Mucosa of descending colon (tissue), 3 donors: ENCODE results near the gene SMURF1. TPM values are rescaled to one million over a fixed set of nuclear protein-coding genes. Genes with fewer than 3 reads are reported as not detected.

ENCODE experiments used
- ATAC-seq: fragments of 200-7000 bp; cut with Tn5 transposase; one replicate; pipeline ENCODE4 v1.9.1; 2020; ENCODE audit warnings: mild to moderate bottlenecking, moderate library complexity
- DNase-seq, 3 donors: peaks; one replicate each; pipeline ENCODE4 v3.0.0-alpha.2; 2020
- H3K36me3 ChIP-seq: fragments of 200-600 bp; one replicate; pipeline ENCODE4 v1.8.0; 2021; ENCODE audit warnings: low read depth, mild to moderate bottlenecking
- H3K4me1 ChIP-seq: fragments of 200-600 bp; one replicate; pipeline ENCODE4 v1.8.0; 2021; ENCODE audit warnings: low read depth, mild to moderate bottlenecking
- H3K4me3 ChIP-seq: fragments of 200-600 bp; one replicate; pipeline ENCODE4 v1.8.0; 2021; ENCODE audit warnings: mild to moderate bottlenecking
- H3K9me3 ChIP-seq: fragments of 200-600 bp; one replicate; pipeline ENCODE4 v1.8.0; 2021; ENCODE audit warnings: mild to moderate bottlenecking
- intact Hi-C, 2 donors: fragments of 100-400 bp; cut with DNase I in 1 of 2; cut with micrococcal nuclease in 1 of 2; formaldehyde crosslinking; loops; one replicate each; pipeline versions ENCODE4 v1.11.0 to v1.11.1; 2022; cut with DNase I, micrococcal nuclease
- total RNA-seq, 3 donors: library from RNA; stranded (reverse); fragmentation: NEBNext Ultra II Directional in 2 of 3; extraction: Animal tissue kit (Norgen Biotek cat#: 25700) in 2 of 3; gene quantifications; one replicate each; pipeline versions ENCODE4 v1.2.1 to v1.2.4, GENCODE V29; 2021 to 2023
- TF ChIP-seq, protein P1 (sequence below): fragments of 200-600 bp; IDR thresholded peaks from one replicate; pipeline ENCODE4 v1.8.0; 2022; ENCODE audit warnings: antibody characterized with exemption, mild to moderate bottlenecking
- donor health status: DM: no; HTN: no; CAD: no; lungs with moderate emphysema.
- donor health status: DM: no; HTN: no; CAD: no.
- donor health status: DM: no; HTN: yes; CAD: no.

SMURF1 gene
- total RNA-seq, 3 donors from 2014 or later = 28.4 to 36.0 (median 31.2) TPM

DNA sequence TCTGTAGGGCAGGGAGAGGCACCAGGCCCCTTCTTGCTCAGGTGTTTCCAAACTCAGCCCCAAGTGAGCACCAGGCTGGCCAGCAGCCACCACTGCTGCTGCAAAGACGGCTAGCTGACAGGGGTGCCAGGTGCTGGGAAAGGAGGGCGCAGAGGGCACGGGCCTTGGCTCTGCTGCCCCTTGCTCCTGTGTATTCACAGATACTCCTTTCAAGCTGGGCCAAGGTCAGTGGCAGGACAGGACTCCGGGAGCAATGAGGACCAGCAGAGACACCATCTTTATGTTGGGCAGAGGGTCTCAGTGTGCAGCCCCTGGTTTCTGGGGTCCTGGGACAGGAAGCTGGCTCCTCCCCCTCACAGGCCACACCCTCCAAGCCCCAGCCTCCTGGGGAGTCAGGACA is 110.1 kb downstream of the SMURF1 start:
- H3K4me3 ChIP-seq = no peak overlapping the region
- H3K36me3 ChIP-seq = peaks cover 14% of the 10 kb centered on the region
- H3K9me3 ChIP-seq = no peaks in the 10 kb centered on the region
- ATAC-seq = no peak
- intact Hi-C loops = no loop called here
- DNase-seq = no peak
- TF ChIP-seq, protein P1, sequence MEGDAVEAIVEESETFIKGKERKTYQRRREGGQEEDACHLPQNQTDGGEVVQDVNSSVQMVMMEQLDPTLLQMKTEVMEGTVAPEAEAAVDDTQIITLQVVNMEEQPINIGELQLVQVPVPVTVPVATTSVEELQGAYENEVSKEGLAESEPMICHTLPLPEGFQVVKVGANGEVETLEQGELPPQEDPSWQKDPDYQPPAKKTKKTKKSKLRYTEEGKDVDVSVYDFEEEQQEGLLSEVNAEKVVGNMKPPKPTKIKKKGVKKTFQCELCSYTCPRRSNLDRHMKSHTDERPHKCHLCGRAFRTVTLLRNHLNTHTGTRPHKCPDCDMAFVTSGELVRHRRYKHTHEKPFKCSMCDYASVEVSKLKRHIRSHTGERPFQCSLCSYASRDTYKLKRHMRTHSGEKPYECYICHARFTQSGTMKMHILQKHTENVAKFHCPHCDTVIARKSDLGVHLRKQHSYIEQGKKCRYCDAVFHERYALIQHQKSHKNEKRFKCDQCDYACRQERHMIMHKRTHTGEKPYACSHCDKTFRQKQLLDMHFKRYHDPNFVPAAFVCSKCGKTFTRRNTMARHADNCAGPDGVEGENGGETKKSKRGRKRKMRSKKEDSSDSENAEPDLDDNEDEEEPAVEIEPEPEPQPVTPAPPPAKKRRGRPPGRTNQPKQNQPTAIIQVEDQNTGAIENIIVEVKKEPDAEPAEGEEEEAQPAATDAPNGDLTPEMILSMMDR = no peak
- no peaks in the 10 kb centered on the region for H3K4me1 ChIP-seq

DNA sequence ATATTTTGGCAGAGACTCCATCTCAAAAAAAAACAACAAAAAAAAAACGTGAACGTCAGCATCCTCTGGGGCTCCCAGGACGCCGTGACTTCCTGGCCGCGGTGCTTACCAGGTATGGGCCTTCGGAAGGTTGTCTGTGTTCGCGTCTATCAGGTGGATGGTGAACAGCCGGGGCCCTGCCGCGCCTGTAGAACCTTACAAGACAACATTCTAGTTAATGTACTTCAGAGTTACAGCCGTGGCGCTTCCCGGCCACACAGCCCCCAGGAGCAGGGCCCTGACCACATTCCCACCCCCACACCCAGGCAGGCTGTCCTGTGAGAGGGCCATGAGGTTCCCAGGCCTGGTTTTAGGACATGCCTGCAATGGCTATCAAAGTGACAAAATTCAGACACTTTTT is 111.0 kb downstream of the SMURF1 start:
- TF ChIP-seq, protein P1 = no peak
- DNase-seq (no peak), ATAC-seq (no peak)
- no peaks in the 10 kb centered on the region for H3K9me3 ChIP-seq
- H3K4me1 ChIP-seq = no peaks in the 10 kb centered on the region
- H3K4me3 ChIP-seq = no peak overlapping the region
- H3K36me3 ChIP-seq = peaks cover 14% of the 10 kb centered on the region
- intact Hi-C loops = no loop called here

DNA sequence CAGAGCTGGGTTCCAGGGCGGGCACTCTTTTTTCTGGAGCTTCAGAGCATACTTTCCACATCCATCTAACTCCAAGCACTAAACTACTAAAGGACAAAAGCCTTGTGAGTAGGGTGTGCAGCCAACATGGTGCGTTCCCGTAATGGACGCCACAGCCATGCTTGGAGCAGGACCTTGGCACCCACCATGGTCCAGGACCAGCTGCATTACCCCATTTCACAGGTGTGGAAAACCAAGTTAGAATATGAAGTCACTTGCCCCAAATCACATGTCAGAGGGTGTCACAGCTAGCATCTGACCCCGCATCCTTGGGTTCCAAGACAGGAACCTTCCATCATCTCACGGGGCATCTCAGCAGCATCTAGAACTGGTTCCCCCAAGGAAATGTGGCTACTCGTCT is 112.4 kb downstream of the SMURF1 start:
- Histone ChIP-seq H3K4me1 (no peaks in the 10 kb centered on the region), H3K4me3 (no peak overlapping the region), H3K9me3 (no peaks in the 10 kb centered on the region), H3K36me3 (peaks cover 14% of the 10 kb centered on the region)
- DNase-seq (no peak), ATAC-seq (no peak)
- TF ChIP-seq, protein P1 = no peak
- intact Hi-C loops = no loop called here

DNA sequence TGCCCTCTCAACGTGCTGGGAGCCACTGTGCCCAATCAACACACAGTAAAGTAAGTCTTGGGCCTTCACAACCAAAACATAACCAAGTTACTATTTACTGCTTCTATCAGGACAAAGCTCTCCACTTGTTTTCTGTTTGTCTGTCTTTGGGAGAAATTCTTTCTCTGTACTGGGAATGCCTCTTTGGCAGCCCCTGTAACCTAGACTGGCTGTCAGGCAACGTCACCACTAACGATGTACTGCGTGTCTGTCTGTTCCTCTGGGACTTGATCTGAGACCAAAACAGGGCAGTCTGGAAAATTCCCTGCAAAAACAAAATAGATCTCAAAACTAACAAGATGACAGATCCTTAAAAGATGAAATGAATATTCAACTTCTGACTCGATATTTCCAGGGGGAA is 113.0 kb downstream of the SMURF1 start:
- ATAC-seq = no peak
- H3K4me1 ChIP-seq = no peaks in the 10 kb centered on the region
- intact Hi-C loops = no loop called here

DNA sequence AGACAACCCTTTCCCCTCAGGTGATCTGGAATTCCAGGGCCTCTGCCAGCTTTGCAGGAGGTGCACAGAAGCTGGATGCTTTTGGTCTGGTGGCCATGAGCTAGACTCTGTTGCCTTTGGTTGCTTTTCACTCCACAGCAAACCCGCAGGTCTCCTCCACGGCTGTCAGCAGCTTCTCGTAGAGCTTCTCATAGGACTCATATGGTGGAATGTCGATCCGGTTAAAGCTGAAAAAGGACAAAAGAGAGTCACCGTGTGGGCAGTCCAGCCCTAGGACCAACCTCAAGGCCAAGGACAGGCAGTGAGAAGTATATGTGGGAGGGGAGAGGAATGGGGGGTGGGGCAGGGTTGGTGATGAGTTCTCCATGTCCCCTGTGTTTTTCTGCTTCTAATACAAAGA is 113.5 kb downstream of the SMURF1 start:
- TF ChIP-seq, protein P1 = no peak
- no peak for DNase-seq
- no peaks in the 10 kb centered on the region for H3K4me1 ChIP-seq
- no peak for ATAC-seq
- H3K4me3 ChIP-seq = no peak overlapping the region
- no peaks in the 10 kb centered on the region for H3K9me3 ChIP-seq
- intact Hi-C loops = no loop called here
- H3K36me3 ChIP-seq = peaks cover 14% of the 10 kb centered on the region

More for the DNA sequence above, 113.0 kb downstream of the SMURF1 start:
- no peak overlapping the region for H3K4me3 ChIP-seq
- no peaks in the 10 kb centered on the region for H3K9me3 ChIP-seq
- DNase-seq = no peak
- H3K36me3 ChIP-seq = peaks cover 14% of the 10 kb centered on the region
- TF ChIP-seq, protein P1 = no peak
